DOHH2 (cell line): Measurements from ENCODE around the gene ALDH5A1.

Experiments used
- H3F3A ChIP-seq: fragments of 200-600 bp; sonication (generic), shearing (Covaris generic); 2 replicates; pipeline ENCODE4 v1.6.0; 2016; ENCODE audit warnings: antibody characterized with exemption, mild to moderate bottlenecking; ENCODE audit not compliant: control insufficient read depth, insufficient read depth
- H3K27ac ChIP-seq: fragments of 200-600 bp; sonication (generic); 2 replicates; pipeline ENCODE4 v1.5.1; 2014; ENCODE audit warnings: low read depth, mild to moderate bottlenecking, low read length, moderate library complexity
- H3K27me3 ChIP-seq: fragments of 200-600 bp; sonication (generic); 2 replicates; pipeline ENCODE4 v1.6.1; 2014; ENCODE audit warnings: mild to moderate bottlenecking, low read length, mixed read lengths; ENCODE audit not compliant: control insufficient read depth
- H3K36me3 ChIP-seq: fragments of 200-600 bp; sonication (generic); 2 replicates; pipeline ENCODE4 v1.6.1; 2014; ENCODE audit warnings: mild to moderate bottlenecking, low read length, moderate library complexity, mixed read lengths; ENCODE audit not compliant: control insufficient read depth
- H3K4me1 ChIP-seq: fragments of 200-600 bp; sonication (generic); 2 replicates; pipeline ENCODE4 v1.6.1; 2014; ENCODE audit warnings: mild to moderate bottlenecking, low read length, mixed read lengths; ENCODE audit not compliant: control insufficient read depth
- H3K4me2 ChIP-seq: fragments of 200-600 bp; sonication (generic); 2 replicates; pipeline ENCODE4 v1.6.0; 2014; ENCODE audit warnings: mild to moderate bottlenecking, low read length, moderate library complexity
- H3K4me3 ChIP-seq: fragments of 200-600 bp; sonication (generic); 2 replicates; pipeline ENCODE4 v1.5.1; 2014; ENCODE audit warnings: mild to moderate bottlenecking, low read length, mixed read lengths
- H3K79me2 ChIP-seq: fragments of 200-600 bp; sonication (generic); 2 replicates; pipeline ENCODE4 v1.6.1; 2014; ENCODE audit warnings: mild to moderate bottlenecking, low read length, mixed read lengths; ENCODE audit not compliant: control insufficient read depth
- H3K9me2 ChIP-seq: fragments of 200-600 bp; sonication (generic); replicated peaks from 2 replicates; pipeline ENCODE4 v1.6.1; 2014; ENCODE audit warnings: mild to moderate bottlenecking, low read length, mixed read lengths; ENCODE audit not compliant: control insufficient read depth
- H3K9me3 ChIP-seq: fragments of 200-600 bp; sonication (generic); 2 replicates; pipeline ENCODE4 v1.6.1; 2014; ENCODE audit warnings: antibody characterized with exemption, low read length, mixed read lengths; ENCODE audit not compliant: control insufficient read depth, insufficient read depth
- H4K20me1 ChIP-seq: fragments of 200-600 bp; sonication (generic); 2 replicates; pipeline ENCODE4 v1.6.0; 2014; ENCODE audit warnings: low read depth, mild to moderate bottlenecking, antibody characterized with exemption, low read length, moderate library complexity; ENCODE audit not compliant: control insufficient read depth, insufficient read depth
- EZH2phosphoT487 ChIP-seq: fragments of 200-600 bp; sonication (generic); IDR thresholded peaks from 2 replicates; pipeline ENCODE4 v1.6.1; 2017; ENCODE audit warnings: borderline replicate concordance, mild to moderate bottlenecking, antibody characterized with exemption, low read length, moderate library complexity, mixed read lengths
- TF ChIP-seq, protein P1 (sequence below): fragments of 200-600 bp; sonication (generic); IDR thresholded peaks from one replicate; pipeline ENCODE4 v1.5.1; 2014; ENCODE audit warnings: antibody characterized with exemption, mild to moderate bottlenecking, low read depth, low read length; ENCODE audit not compliant: poor library complexity, severe bottlenecking

ALDH5A1 gene

DNA sequence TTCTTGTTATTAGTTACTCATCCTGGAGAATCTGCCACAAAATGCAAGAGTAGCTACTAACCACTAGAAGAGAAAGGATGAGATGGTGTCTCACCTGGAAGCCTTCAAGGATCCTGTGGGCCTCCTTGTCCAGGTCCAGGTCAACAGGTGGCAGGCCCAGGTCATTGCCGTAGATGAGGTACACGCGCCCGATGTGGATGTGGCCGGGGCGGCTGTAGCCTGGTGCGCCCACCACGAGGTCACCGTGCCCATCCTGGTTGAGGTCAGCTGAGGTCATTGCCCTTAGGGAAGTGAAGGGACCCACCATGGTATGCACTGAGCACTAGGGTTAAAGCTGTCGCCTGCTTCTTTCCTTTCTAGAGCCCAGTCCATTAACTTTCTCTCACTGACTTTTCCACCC lies 40.8 kb upstream of the ALDH5A1 start:
- Histone ChIP-seq H3K4me2 (no peak overlapping the region), H3K9me3 (no peaks in the 10 kb centered on the region), H3K4me1 (no peaks in the 10 kb centered on the region), H3K79me2 (no peaks in the 10 kb centered on the region), H3F3A (no peaks in the 10 kb centered on the region), H3K9me2 (no peaks in the 10 kb centered on the region), H3K36me3 (no peaks in the 10 kb centered on the region), H4K20me1 (no peaks in the 10 kb centered on the region), H3K27ac (no peak overlapping the region), H3K27me3 (no peaks in the 10 kb centered on the region), H3K4me3 (no peak overlapping the region)
- no peak for TF ChIP-seq EZH2phosphoT487
- TF ChIP-seq, protein P1, sequence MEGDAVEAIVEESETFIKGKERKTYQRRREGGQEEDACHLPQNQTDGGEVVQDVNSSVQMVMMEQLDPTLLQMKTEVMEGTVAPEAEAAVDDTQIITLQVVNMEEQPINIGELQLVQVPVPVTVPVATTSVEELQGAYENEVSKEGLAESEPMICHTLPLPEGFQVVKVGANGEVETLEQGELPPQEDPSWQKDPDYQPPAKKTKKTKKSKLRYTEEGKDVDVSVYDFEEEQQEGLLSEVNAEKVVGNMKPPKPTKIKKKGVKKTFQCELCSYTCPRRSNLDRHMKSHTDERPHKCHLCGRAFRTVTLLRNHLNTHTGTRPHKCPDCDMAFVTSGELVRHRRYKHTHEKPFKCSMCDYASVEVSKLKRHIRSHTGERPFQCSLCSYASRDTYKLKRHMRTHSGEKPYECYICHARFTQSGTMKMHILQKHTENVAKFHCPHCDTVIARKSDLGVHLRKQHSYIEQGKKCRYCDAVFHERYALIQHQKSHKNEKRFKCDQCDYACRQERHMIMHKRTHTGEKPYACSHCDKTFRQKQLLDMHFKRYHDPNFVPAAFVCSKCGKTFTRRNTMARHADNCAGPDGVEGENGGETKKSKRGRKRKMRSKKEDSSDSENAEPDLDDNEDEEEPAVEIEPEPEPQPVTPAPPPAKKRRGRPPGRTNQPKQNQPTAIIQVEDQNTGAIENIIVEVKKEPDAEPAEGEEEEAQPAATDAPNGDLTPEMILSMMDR: no peak

DNA sequence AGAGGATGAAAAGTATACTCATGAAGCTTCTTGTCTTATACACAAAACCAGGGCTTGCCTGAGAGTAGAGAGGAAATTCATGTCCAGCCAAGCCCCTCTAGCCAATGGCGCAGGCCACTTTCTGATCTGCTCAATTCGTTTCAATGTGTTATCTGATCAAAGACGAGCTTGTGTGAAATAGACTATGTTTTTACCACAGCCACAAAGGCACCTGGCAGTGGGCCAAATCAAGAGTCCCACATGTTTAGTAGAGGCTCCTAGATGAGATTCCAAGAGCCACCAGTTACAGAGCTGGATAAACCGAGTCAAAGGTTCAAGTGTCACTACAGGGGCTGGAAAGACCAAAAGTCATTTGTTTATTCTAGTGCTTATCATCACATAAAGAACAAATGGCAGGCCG lies 40.3 kb upstream of the ALDH5A1 start:
- no peaks in the 10 kb centered on the region for H3F3A ChIP-seq
- TF ChIP-seq, protein P1: no peak
- no peak for TF ChIP-seq EZH2phosphoT487
- no peaks in the 10 kb centered on the region for H3K4me1 ChIP-seq

DNA sequence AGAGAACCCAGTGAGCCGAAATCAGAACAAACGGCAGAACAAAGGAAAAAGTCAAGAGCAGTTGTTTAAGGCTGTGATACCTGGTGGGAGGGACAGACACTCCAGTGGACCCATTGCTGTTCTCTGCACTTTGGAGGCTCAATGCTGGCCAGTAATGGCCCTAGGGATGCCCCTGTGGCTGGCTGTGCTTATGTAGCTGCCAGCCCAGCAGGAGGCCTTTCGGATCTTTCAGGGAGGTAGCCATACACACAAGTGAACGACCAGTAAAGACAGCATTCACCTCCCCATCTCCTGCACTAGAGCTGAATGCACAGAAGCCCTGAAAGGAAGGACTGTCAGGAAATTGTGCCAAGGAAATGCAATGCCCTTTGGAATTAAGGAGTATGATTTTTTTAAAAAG lies 39.7 kb upstream of the ALDH5A1 start:
- H3K4me1 ChIP-seq: no peaks in the 10 kb centered on the region
- no peaks in the 10 kb centered on the region for H4K20me1 ChIP-seq
- H3K4me2 ChIP-seq: no peak overlapping the region
- H3K27me3 ChIP-seq: no peaks in the 10 kb centered on the region
- H3K79me2 ChIP-seq: no peaks in the 10 kb centered on the region
- H3F3A ChIP-seq: no peaks in the 10 kb centered on the region
- no peak overlapping the region for H3K27ac ChIP-seq
- TF ChIP-seq, protein P1: no peak
- no peak for TF ChIP-seq EZH2phosphoT487
- no peaks in the 10 kb centered on the region for H3K9me3 ChIP-seq
- H3K4me3 ChIP-seq: no peak overlapping the region
- H3K9me2 ChIP-seq: no peaks in the 10 kb centered on the region
- no peaks in the 10 kb centered on the region for H3K36me3 ChIP-seq

More for the DNA sequence above, 40.3 kb upstream of the ALDH5A1 start:
- Histone ChIP-seq H3K4me3 (no peak overlapping the region), H3K4me2 (no peak overlapping the region), H3K36me3 (no peaks in the 10 kb centered on the region), H3K27me3 (no peaks in the 10 kb centered on the region), H3K9me3 (no peaks in the 10 kb centered on the region), H3K27ac (no peak overlapping the region), H3K79me2 (no peaks in the 10 kb centered on the region), H3K9me2 (no peaks in the 10 kb centered on the region), H4K20me1 (no peaks in the 10 kb centered on the region)

DNA sequence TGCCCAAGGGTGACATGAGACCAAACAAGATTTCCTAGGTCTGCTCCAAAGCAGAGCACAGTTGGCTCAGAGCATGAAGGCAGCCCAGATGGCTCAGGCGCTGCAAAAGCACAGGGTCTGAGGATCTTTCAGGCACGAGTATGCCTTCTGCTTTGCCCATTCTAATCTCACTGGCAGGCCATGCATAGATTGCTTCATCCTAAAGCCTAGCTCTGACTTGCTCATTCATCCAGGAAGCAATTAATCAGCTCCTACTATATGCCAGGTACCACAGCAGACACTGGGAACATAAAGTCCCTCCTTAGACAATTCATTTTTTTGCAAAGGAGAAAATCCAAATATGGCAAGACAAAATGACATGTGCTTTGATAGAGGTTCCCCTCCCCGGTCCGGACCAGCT lies 36.6 kb upstream of the ALDH5A1 start:
- H3K4me2 ChIP-seq: no peak overlapping the region
- H4K20me1 ChIP-seq: no peaks in the 10 kb centered on the region
- no peaks in the 10 kb centered on the region for H3K4me1 ChIP-seq
- H3K4me3 ChIP-seq: no peak overlapping the region
- no peaks in the 10 kb centered on the region for H3K9me2 ChIP-seq
- no peaks in the 10 kb centered on the region for H3K27me3 ChIP-seq
- TF ChIP-seq, protein P1: no peak
- no peak for TF ChIP-seq EZH2phosphoT487
- H3K9me3 ChIP-seq: no peaks in the 10 kb centered on the region
- no peak overlapping the region for H3K27ac ChIP-seq
- no peaks in the 10 kb centered on the region for H3K79me2 ChIP-seq
- H3F3A ChIP-seq: no peaks in the 10 kb centered on the region
- H3K36me3 ChIP-seq: no peaks in the 10 kb centered on the region
